Subcutaneous adipose tissue (tissue), 4 donors: Measurements from ENCODE around the gene DOLPP1. TPM values are rescaled to one million over a fixed set of nuclear protein-coding genes. Genes with fewer than 3 reads are reported as not detected.

Source experiments
- CTCF ChIP-seq: fragments of 450-650 bp; IDR thresholded peaks from one replicate; pipeline ENCODE4 v1.5.1; 2016; ENCODE audit warnings: low read depth, mild to moderate bottlenecking, control low read depth, antibody characterized with exemption, moderate library complexity
- total RNA-seq, 4 donors: library from RNA; depleted of rRNA; stranded (reverse); fragments of >200 nt; gene quantifications; one replicate each; pipeline ENCODE4 v1.1.0, GENCODE V29; 2016

Gene DOLPP1
- total RNA-seq, 4 donors from 2014 or later: 3.3 to 10.0 (median 5.0) TPM

- no peak for TF ChIP-seq CTCF
Measured at GRCh38 chr9:129139233-129139992, 58.5 kb downstream of the DOLPP1 start.

DNA sequence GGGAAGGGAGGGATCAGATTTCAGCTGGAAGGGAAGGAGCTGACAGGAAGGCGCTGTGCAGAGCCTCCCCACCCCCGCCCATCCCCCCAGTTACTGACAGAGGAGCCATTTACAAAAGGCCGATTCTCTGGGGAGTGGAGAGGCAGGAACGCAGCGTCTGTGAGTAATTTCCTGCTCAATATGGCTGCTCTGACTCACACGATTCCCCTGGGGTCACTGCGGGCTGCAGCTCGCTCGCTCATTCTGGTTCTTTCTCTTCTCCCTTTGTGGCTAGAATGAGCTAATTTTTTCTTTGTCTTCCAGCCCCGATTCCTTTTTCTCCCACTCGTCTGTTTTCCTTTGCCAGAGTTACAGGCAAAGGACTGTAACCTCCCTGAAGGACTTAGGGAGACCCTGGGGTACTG is 59.1 kb downstream of the DOLPP1 start:
- no peak for TF ChIP-seq CTCF

Other genes with a start within 250 kb of the DOLPP1 start
- gene KYAT1, start 199.2 kb upstream of the DOLPP1 start, total RNA-seq: 1 to 10 TPM; 1.5 to 7.5 (median 2.1) TPM
- 10 to 100 TPM; 17.2 to 78.6 (median 24.4) TPM for gene LRRC8A, start 199.0 kb upstream of the DOLPP1 start, total RNA-seq
- 10 to 100 TPM; 16.1 to 82.3 (median 29.9) TPM for gene PHYHD1, start 160.1 kb upstream of the DOLPP1 start, total RNA-seq
- 10 to 100 TPM; 10.4 to 16.6 (median 11.5) TPM for gene DOLK, start 133.5 kb upstream of the DOLPP1 start, total RNA-seq
- gene NUP188, start 133.4 kb upstream of the DOLPP1 start, total RNA-seq: 10 to 100 TPM; 21.1 to 62.9 (median 28.6) TPM
- gene SH3GLB2, start 52.8 kb upstream of the DOLPP1 start, total RNA-seq: 10 to 100 TPM; 24.8 to 74.8 (median 52.5) TPM
- 10 to 100 TPM in 2 of 4 donors, 1 to 10 TPM in 2; 8.8 to 50.5 (median 12.4) TPM for gene MIGA2, start 44.5 kb upstream of the DOLPP1 start, total RNA-seq
- 100 to 1,000 TPM in 1 of 4 donors, 10 to 100 TPM in 3; 41.3 to 141 (median 68.7) TPM for gene CRAT, start 29.7 kb downstream of the DOLPP1 start, total RNA-seq
- 10 to 100 TPM; 23.8 to 51.1 (median 34.4) TPM for gene PTPA, start 30.3 kb downstream of the DOLPP1 start, total RNA-seq
- 10 to 100 TPM in 2 of 4 donors, 1 to 10 TPM in 2; 4.7 to 10.6 (median 7.7) TPM for gene IER5L, start 97.2 kb downstream of the DOLPP1 start, total RNA-seq